Left ventricle myocardium inferior (tissue), 1 donor: ENCODE results near the gene KCTD17. TPM values are rescaled to one million over a fixed set of nuclear protein-coding genes. Genes with fewer than 3 reads are reported as not detected.

ENCODE experiments used
- DNase-seq: peaks from one replicate; pipeline ENCODE4 v3.0.0-alpha.2; 2020
- H3K27ac ChIP-seq: fragments of 200-600 bp; replicated peaks from 2 replicates; pipeline ENCODE4 v1.8.0; 2021
- H3K27me3 ChIP-seq: fragments of 200-600 bp; 2 replicates; pipeline ENCODE4 v1.8.0; 2021; ENCODE audit warnings: low read depth
- H3K36me3 ChIP-seq: fragments of 200-600 bp; 2 replicates; pipeline ENCODE4 v1.8.0; 2021
- H3K4me1 ChIP-seq: fragments of 200-600 bp; 2 replicates; pipeline ENCODE4 v1.8.0; 2021
- H3K4me3 ChIP-seq: fragments of 200-600 bp; 2 replicates; pipeline ENCODE4 v1.8.0; 2021; ENCODE audit warnings: mild to moderate bottlenecking, moderate library complexity
- H3K9me3 ChIP-seq: fragments of 200-600 bp; replicated peaks from 2 replicates; pipeline ENCODE4 v1.8.0; 2021
- CTCF ChIP-seq: fragments of 200-600 bp; IDR thresholded peaks from 2 replicates; pipeline ENCODE4 v1.8.0; 2021; ENCODE audit warnings: antibody characterized with exemption, mild to moderate bottlenecking, borderline replicate concordance
- intact Hi-C: fragments of 100-400 bp; cut with micrococcal nuclease; formaldehyde crosslinking; loops from one replicate; pipeline ENCODE4 v1.11.0; 2022
- total RNA-seq: library from RNA; stranded (reverse); fragmentation: NEBNext Ultra II Directional; extraction: Animal tissue kit (Norgen Biotek cat#: 25700); gene quantifications from one replicate; pipeline ENCODE4 v1.2.1, GENCODE V29; 2021
- donor health status: DM: no; HTN: yes; CAD: no; lungs with severe emphysema.

KCTD17 gene
- total RNA-seq, 1 donor from 2014 or later: 14.3 TPM

GRCh38 chr22:37086184-37086583 lies 34.6 kb downstream of the KCTD17 start:
- TF ChIP-seq CTCF: no peak
- Histone ChIP-seq H3K4me1 (no peaks in the 10 kb centered on the region), H3K4me3 (no peak overlapping the region), H3K9me3 (no peaks in the 10 kb centered on the region), H3K27ac (no peak overlapping the region), H3K36me3 (no peaks in the 10 kb centered on the region), H3K27me3 (peaks cover 69% of the 10 kb centered on the region)
- intact Hi-C loops: no loop called here
- DNase-seq: no peak

GRCh38 chr22:37088108-37088605 lies 36.6 kb downstream of the KCTD17 start:
- intact Hi-C loops: no loop called here
- Histone ChIP-seq H3K27ac (no peak overlapping the region), H3K36me3 (no peaks in the 10 kb centered on the region), H3K4me3 (no peak overlapping the region), H3K27me3 (peaks cover 76% of the 10 kb centered on the region), H3K9me3 (no peaks in the 10 kb centered on the region), H3K4me1 (no peaks in the 10 kb centered on the region)
- no peak for TF ChIP-seq CTCF
- DNase-seq: no peak

GRCh38 chr22:37088750-37089408 lies 37.3 kb downstream of the KCTD17 start:
- no peaks in the 10 kb centered on the region for H3K9me3 ChIP-seq
- TF ChIP-seq CTCF: no peak
- H3K4me1 ChIP-seq: no peaks in the 10 kb centered on the region
- H3K36me3 ChIP-seq: no peaks in the 10 kb centered on the region
- intact Hi-C loops: no loop called here
- no peak overlapping the region for H3K4me3 ChIP-seq
- no peak overlapping the region for H3K27ac ChIP-seq
- no peak for DNase-seq
- peaks cover 83% of the 10 kb centered on the region for H3K27me3 ChIP-seq

GRCh38 chr22:37089434-37089833 lies 37.9 kb downstream of the KCTD17 start:
- H3K27me3 ChIP-seq: peaks cover 85% of the 10 kb centered on the region
- no peak for DNase-seq
- H3K27ac ChIP-seq: no peak overlapping the region
- H3K4me3 ChIP-seq: no peak overlapping the region
- H3K4me1 ChIP-seq: no peaks in the 10 kb centered on the region
- intact Hi-C loops: no loop called here
- TF ChIP-seq CTCF: no peak
- H3K36me3 ChIP-seq: no peaks in the 10 kb centered on the region
- no peaks in the 10 kb centered on the region for H3K9me3 ChIP-seq

GRCh38 chr22:37090920-37091695 lies 39.6 kb downstream of the KCTD17 start:
- H3K27ac ChIP-seq: no peak overlapping the region
- H3K36me3 ChIP-seq: no peaks in the 10 kb centered on the region
- H3K27me3 ChIP-seq: peaks cover 85% of the 10 kb centered on the region
- no peak for TF ChIP-seq CTCF
- intact Hi-C loops: no loop called here
- H3K9me3 ChIP-seq: no peaks in the 10 kb centered on the region
- no peak for DNase-seq
- no peak overlapping the region for H3K4me3 ChIP-seq
- H3K4me1 ChIP-seq: no peaks in the 10 kb centered on the region
